GM19099 (cell line): ENCODE data around the gene SNAI3.

ENCODE experiments used
- POLR2A ChIP-seq: IDR thresholded peaks from 3 replicates; pipeline ENCODE4 v1.6.1; 2011; ENCODE audit warnings: low read depth; ENCODE audit not compliant: insufficient read length; ENCODE audit errors: extremely low read depth

Gene SNAI3

DNA sequence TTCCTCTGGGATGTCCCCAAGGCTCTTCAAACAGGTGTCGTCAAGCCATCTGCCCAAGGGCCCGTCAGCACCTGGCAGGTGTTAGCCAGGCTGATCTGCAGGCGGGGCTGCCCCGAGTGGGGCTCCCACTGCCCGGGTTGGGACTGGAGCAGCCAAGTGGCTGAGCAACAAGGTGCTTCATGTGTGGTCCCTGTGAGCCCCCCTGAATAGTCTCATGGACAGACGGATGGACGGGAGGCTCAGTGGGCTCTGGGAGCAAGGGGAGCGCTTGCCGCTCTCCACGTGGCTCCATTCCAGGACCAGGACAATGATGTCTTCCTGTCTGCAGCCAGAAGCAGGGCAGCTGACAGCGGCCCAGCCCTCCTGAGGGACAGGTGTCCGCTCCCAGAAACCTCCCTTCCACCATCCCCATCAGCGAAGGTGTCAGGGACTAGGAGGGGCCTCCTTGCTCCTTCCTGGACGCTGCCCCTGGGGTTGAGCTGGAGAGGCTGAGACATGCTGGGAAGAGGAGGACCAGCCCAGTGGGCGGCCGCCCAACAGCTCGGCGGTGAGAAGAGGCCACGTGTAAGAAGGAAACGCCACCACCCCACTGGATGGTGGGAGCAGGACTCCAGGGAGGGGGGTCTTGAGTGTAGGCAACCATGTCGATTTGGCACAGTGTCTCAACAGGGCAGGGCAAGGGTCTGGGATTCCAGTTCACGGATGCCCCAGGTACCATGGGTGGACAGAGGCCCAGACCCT lies 9.6 kb downstream of the SNAI3 start:
- no peak for TF ChIP-seq POLR2A

GRCh38 chr16:88673716-88674379 lies 12.5 kb downstream of the SNAI3 start:
- no peak for TF ChIP-seq POLR2A

- no peak for TF ChIP-seq POLR2A
Measured at GRCh38 chr16:88672776-88673175, 13.5 kb downstream of the SNAI3 start.

DNA sequence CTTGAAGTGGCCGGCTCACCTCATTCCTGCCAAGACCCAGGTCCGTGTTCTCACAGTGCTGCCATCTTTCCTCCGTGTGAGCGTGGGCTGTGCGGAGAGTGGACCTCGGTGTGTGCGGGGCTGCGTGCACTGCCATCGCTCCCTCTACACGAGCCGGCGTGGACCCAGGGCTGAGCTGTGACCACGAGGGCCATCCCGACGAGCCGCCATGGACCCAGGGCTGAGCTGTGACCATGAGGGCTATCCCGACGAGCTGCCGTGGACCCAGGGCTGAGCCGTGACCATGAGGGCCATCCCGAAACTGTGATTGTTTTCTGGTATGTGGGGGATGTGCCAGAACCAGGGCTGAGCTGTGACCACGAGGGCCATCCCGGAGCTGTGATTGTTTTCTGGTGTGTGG lies 14.5 kb downstream of the SNAI3 start:
- TF ChIP-seq POLR2A = no peak

GRCh38 chr16:88669980-88670379 lies 16.3 kb downstream of the SNAI3 start:
- no peak for TF ChIP-seq POLR2A

DNA sequence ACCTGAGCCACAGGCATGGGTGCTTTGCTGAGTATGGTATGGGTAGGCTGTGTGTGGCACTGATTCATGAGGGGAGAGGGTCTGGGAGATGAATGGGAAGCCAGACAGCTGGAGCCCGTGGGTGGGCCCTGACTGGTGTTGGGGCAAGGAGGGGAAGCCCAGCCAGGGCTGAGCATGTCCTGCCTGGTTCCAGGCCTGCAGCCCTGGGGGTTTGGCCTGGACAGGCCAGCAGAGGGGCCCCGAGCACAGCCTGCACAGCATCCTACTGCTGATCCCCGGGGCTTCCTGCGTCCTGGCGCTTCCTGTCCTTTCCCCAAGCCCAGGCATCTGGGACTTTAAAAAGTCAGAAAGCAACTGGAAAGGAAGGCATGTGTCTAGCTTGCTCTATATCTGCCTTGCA lies 18.8 kb downstream of the SNAI3 start:
- no peak for TF ChIP-seq POLR2A

- no peak for TF ChIP-seq POLR2A
Measured at GRCh38 chr16:88665570-88665969, 20.7 kb downstream of the SNAI3 start.

DNA sequence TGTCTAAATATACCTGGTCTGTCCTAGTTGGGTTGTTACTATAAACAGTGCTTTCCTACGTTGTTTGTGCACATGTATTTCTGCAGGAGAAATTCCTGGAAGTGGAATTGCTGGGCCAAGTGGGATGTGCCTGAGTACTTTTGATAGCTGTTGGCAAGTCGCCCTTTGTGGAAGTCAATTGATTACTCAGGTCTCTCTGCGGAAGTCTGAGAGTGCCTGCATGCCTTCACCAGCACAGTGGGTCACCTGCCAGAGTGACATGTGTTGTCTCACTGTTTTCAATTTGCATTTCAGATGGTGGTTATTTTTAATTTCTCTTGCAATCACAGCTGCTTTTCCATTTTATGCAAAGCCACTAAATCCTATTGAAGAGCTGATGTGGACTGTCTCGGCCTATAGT lies 21.2 kb downstream of the SNAI3 start:
- no peak for TF ChIP-seq POLR2A

GRCh38 chr16:88662843-88663606 lies 23.3 kb downstream of the SNAI3 start, which contains the start of gene MVD:
Gene MVD, minus strand, starts transcription at chr16:88663091. Its CDS starts 11 bp downstream, at chr16:88663080.
- TF ChIP-seq POLR2A = peak; percentile 88

GRCh38 chr16:88662222-88662842 lies 24.0 kb downstream of the SNAI3 start:
- TF ChIP-seq POLR2A = no peak

- TF ChIP-seq POLR2A = no peak
Measured at GRCh38 chr16:88661468-88661867, 24.8 kb downstream of the SNAI3 start.

GRCh38 chr16:88659160-88659559 lies 27.1 kb downstream of the SNAI3 start:
- TF ChIP-seq POLR2A = no peak

GRCh38 chr16:88658714-88659113 lies 27.6 kb downstream of the SNAI3 start:
- TF ChIP-seq POLR2A = no peak

DNA sequence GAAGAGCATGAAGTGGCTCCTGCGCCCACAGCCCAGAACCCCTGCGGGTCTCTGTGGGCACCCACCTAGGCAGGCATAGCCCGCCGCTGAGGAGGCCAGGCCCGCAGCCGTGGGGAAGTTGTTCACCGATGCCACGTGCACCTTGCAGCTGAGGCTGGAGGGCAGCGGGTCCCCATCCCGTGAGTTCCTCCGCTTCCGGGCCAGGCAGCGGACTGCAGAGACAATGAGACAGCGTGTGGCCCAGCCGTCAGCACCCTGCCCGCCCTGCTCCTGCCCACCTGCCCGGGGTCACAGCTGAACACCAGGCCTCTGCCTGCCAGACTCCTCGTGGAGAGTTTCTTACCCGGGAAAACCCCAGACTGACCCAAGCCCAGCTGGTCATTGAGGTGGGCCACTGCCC lies 28.9 kb downstream of the SNAI3 start:
- no peak for TF ChIP-seq POLR2A

DNA sequence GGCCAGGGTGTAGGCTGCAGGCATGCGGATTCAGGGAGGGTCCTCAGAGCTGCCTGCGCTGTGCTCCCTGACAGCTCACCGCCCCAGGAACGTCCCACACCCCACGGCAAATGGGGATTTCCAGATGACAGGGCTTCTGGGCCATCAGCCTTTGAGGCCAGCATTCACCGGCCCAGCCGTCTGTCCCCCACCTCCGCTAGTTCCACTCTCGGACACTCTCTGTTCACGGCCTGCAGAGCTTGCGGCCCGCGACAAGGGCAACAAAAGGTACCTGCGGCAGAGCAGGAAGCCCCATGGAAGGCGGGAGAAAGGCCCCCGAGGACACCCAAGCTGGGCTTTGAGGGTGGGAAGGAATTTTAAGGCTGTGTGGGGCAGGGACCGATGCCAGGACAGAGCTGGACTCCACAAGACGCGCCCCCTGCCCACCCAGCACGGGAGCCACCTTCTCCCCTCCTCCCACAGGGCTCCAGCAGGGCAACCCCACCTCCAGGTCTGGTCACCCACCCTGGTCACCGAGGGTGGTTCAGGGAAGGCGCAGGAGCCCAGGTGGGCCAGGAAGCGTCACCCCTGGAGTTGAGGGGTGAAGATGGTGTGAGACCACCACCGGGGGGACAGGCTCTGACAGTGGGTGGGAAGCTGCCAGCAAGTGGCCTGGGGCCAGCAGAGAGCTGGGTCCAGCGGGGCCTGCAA lies 29.9 kb downstream of the SNAI3 start:
- no peak for TF ChIP-seq POLR2A
